K562 (cell line): ENCODE results near the gene PRRC2A.

Source experiments
- BCL6 ChIP-seq: fragments of 250-450 bp; sonication (Bioruptor Pico); IDR thresholded peaks from 2 replicates; pipeline ENCODE4 v1.4.0; 2020
- CTCF ChIP-seq, 3 experiments: IDR thresholded peaks in 2 of 3; conservative IDR thresholded peaks in 1 of 3; 2 replicates each; pipeline ENCODE4 v1.5.1; 2011 to 2012; ENCODE audit warnings: low read length in 3 of 3, mild to moderate bottlenecking in 3 of 3, control low read depth in 2 of 3, improper control_type of control experiment in 1 of 3, inconsistent platforms in 1 of 3, low read depth in 1 of 3, mixed read lengths in 1 of 3, moderate library complexity in 1 of 3; ENCODE audit not compliant: insufficient read depth in 2 of 3
- EP300 ChIP-seq: IDR thresholded peaks from 2 replicates; pipeline ENCODE4 v1.6.1; 2012; ENCODE audit warnings: low read length, improper control_type of control experiment
- JUN ChIP-seq, 2 experiments: sonication (generic) in 1 of 2; formaldehyde crosslinking in 1 of 2; IDR thresholded peaks; 2 replicates each; pipeline versions ENCODE4 v1.6.1 to v1.8.0; 2012 to 2022; ENCODE audit warnings: borderline replicate concordance in 2 of 2, mild to moderate bottlenecking in 2 of 2, improper control_type of control experiment in 1 of 2, low read depth in 1 of 2, low read length in 1 of 2, missing genetic modification reagents in 1 of 2
- POLR2A ChIP-seq: fragments of 450-650 bp; conservative IDR thresholded peaks from 2 replicates; pipeline ENCODE4 v1.6.1; 2016
- RCOR1 ChIP-seq, 2 experiments: IDR thresholded peaks; 2 replicates each; pipeline ENCODE4 v1.6.1; 2012; ENCODE audit warnings: low read depth in 2 of 2, low read length in 2 of 2, borderline replicate concordance in 1 of 2, improper control_type of control experiment in 1 of 2
- SREBF2 ChIP-seq: sonication (generic); formaldehyde crosslinking; IDR thresholded peaks from 2 replicates; pipeline ENCODE4 v1.4.0; 2020; ENCODE audit warnings: mild to moderate bottlenecking, missing genetic modification reagents
- STAT5B ChIP-seq: fragments of 250-450 bp; sonication (Bioruptor Pico); IDR thresholded peaks from 2 replicates; pipeline ENCODE4 v1.8.0; 2021; ENCODE audit warnings: mild to moderate bottlenecking, inconsistent platforms
- TAF9B ChIP-seq: fragments of 450-650 bp; IDR thresholded peaks from 2 replicates; pipeline ENCODE4 v1.6.1; 2018; ENCODE audit warnings: mild to moderate bottlenecking; ENCODE audit not compliant: partially characterized antibody
- TRIM28 ChIP-seq: fragments of 450-650 bp; IDR thresholded peaks from 2 replicates; pipeline ENCODE4 v1.6.1; 2017
- ZBTB7A ChIP-seq: IDR thresholded peaks from 2 replicates; pipeline ENCODE4 v1.6.1; 2011; ENCODE audit warnings: low read depth, mild to moderate bottlenecking, low read length, moderate library complexity, borderline replicate concordance; ENCODE audit not compliant: control insufficient read depth
- ZNF140 ChIP-seq: fragments of 250-450 bp; sonication (Bioruptor Pico); IDR thresholded peaks from 2 replicates; pipeline ENCODE4 v1.8.0; 2021; ENCODE audit warnings: moderate library complexity, mild to moderate bottlenecking, inconsistent platforms

DNA sequence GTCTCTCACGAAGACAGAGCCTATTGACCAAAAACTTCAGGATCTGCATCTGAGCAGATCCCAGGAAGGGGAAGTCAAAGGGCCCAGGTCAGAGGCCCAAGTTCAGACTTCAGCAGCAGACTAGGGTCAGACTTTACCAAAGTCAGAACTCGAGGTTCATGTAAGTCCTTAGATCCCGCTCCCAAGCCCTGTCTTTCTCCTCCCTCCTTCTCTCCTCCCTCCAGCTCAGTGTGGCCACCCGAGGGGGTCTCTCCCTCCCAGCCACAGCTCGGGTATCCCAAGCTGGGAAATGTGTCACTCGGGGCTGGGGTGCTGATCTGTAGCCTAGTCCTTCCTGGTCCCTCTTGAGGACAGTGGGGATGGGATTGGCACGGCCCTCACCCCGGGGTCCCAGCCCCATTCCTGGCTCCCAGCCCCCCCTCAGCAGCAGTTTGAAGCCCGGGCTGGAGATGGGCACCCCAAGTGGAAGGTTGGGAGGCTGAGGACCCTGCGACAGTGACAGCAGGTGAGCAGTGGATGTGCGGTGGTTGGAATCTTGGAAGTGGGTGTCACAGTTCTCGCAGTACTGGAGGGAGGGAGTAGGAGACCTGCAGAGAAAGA, 41.7 kb downstream of the PRRC2A start:
- TF ChIP-seq BCL6 (CRISPR knock-in tag) (no peak), TAF9B (no peak), ZBTB7A (no peak), ZNF140 (no peak), EP300 (no peak), CTCF (IDR thresholded peaks at IDR 0.05 in 2 of 3, conservative IDR thresholded peaks at IDR 0.05 in 1 of 3; ENCODE audit: insufficient read depth in 2 of 3, low read depth in 1 of 3, low read length in 3 of 3) (no peak), RCOR1 (IDR thresholded peaks at IDR 0.05; ENCODE audit: borderline replicate concordance in 1 of 2, low read depth in 2 of 2, low read length in 2 of 2) (no peak), POLR2A (no peak), SREBF2 (no peak), JUN (IDR thresholded peaks at IDR 0.05; ENCODE audit: borderline replicate concordance, low read depth, low read length) (no peak), JUN (CRISPR knock-in tag; IDR thresholded peaks at IDR 0.05; ENCODE audit: borderline replicate concordance) (no peak), STAT5B (CRISPR knock-in tag) (no peak), TRIM28 (no peak)
